GM19395 (cell line): ENCODE data around the gene UTS2B.

ENCODE experiments used
- ATAC-seq: cut with Tn5 transposase; IDR thresholded peaks from one replicate; pipeline ENCODE4 v1.9.1; 2021; ENCODE audit warnings: mild to moderate bottlenecking, moderate library complexity; ENCODE audit not compliant: unreplicated experiment

UTS2B gene

DNA sequence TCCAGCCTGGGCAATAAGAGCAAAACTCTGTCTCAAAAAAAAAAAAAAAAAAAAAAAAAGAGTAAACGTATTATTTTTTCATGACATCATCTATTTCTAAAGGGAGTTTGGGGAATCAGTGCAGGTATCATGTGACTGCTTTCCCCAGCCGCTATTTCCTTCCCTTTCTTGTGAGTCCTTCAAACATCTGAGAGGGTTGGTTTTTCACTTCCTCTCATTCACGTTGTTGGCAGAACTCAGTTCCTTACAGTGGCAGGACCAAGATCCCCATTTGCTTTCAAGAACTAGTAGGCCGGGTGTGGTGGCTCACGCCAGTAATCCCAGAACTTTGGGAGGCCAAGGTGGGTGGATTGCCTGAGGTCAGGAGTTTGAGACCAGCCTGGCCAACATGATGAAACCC lies 84.3 kb downstream of the UTS2B start:
- peak; percentile 81 for ATAC-seq

DNA sequence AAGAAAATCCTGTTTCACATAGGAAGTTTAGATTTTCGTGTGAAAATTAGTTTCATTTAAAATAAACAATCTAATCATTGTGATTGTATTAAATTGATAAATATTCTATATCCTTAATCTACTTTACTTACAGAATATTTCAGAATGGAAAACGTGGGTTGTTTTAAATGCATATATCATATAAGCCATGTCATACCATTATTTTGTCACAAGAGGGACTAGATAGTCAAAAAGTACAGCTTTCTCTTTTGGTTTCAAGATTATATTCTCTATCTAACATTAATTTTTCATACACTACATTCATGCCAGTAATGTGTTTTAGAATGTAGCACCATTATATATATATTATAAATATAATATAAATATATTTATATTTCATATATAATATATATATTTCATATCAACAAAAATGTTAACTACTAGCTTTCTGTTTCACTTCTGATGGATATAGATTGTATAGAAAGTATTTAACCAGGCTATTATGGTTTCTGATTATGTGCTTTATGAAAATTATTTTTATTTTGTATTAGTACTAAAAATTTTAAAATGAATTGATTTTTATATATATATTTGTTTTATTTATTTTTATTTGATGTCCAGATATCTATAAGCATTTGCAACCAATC lies 86.0 kb downstream of the UTS2B start:
- ATAC-seq = no peak

DNA sequence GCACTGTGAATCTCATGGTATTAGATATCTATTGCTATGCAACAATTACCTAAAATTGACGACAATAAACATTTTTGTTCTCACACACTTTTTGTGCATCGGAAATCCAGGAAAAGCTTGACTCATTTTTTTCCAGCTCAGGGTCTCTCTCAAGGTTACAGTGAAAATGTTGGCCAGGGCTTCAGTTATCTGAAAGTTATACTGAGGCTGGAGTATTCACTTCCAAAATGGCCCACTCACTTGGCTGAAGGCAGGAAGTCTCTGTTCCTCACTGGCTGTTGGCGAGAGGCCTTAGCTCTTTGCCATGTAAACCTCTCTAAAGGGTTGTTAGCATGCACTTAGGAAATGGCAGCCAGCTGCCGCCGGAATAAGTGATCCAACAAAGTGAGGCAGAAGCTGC lies 89.8 kb downstream of the UTS2B start:
- ATAC-seq = no peak

DNA sequence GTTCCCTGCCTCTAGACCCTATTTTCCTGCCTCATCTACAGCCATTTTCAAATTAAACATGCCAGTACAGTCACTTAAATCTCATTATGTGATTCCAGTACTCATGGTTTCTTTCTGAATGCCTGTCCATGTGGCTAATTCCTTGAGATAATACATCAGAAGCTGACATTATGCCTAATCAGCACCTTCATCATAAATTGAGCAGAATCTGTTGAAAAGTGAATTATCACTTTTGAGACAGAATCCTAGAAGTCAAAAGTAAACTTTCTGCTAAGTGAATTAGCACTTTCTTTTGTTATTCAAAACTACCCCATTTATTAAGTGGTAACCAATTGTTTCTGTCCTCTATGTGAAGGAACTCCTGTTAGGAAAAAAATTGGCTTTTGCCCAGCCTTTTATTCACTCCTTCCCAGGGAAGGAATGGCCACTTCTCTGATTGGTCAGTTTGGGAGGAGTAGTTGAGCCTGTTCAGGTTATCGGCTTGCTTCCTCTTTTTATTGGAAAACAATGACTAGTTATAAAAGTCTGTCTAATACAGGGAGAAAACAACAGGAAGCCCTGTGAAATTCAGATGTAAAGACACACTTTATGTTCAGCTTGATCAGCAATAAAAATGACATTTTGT lies 90.8 kb downstream of the UTS2B start:
- no peak for ATAC-seq

DNA sequence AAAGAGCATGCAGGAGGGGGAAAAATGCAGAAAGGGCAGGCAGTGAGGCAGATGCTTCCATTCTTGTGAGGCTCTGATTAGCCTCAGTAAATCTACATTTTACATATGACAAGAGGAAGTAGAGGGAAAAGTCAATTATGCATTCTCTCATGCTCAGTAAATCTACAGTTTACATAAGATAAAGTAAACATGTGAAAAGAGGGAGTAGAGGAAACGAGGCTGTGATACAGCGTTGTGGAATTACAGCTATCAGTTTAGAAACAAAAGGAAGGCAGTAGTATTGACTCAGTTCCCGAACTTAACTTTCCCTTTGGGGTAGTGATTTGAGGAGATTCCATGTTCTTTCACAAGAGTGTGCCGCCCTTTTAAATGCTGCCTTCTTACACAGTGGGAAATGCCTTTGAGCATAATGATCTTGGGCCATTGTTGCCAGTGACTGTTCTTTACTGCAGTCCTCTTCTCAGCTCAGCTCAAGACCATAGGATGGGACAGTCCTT lies 92.0 kb downstream of the UTS2B start:
- no peak for ATAC-seq

DNA sequence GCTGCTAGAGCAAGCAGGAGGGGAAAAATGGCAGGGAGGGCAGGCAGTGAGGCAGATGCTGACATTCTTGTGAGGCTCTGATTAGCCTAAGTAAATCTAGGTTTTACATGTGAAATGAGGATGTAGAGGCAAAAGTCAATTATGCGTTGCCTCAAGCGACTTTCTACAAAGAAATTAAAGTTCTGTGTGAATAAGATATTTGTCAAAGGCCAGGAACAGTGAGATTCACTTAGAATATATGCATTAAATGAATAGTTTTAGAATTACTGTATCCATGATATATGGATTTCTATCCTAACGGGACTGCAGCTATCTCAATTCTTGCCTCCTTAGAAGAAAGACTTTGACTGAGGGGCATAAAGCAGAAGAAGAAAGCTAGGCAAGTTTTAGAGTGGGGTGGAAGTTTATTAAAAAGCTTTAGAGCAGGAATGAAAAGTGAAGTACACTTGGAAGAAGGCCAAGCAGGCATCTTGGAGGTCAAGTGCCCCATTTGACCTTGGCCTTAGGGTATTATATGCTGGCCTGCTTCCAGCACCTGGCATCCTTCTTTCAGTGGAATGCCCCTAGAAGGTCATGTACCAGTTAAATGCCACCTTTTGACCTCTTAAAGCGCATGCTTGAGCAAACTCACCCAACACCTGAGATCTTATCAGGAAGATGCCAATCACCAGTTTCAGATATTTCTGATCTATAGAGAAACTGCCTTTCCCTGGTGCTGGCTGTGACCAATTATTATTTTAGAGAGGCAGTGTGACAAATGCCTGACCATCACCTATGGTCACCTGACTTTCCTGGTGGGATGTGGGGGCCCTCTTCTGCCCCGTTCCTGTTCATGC lies 93.1 kb downstream of the UTS2B start:
- no peak for ATAC-seq

DNA sequence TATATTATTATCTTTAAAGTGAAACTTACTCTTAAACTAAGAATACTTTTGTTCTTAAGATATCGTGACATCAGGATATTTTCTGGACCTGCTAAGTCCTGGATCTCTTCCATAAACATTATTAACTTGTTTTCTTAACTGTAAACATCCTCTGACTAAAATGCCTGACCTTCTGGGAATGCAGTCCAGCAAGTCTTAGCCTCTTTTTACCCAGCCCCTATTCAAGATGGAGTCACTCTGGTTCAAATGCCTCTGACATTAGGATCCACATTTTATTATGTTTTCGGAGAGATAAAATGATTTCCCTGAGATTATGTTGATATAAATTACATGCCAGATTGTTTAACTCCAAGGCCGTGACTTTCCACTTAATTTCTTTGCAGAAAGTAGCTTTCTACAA lies 93.7 kb downstream of the UTS2B start:
- no peak for ATAC-seq

DNA sequence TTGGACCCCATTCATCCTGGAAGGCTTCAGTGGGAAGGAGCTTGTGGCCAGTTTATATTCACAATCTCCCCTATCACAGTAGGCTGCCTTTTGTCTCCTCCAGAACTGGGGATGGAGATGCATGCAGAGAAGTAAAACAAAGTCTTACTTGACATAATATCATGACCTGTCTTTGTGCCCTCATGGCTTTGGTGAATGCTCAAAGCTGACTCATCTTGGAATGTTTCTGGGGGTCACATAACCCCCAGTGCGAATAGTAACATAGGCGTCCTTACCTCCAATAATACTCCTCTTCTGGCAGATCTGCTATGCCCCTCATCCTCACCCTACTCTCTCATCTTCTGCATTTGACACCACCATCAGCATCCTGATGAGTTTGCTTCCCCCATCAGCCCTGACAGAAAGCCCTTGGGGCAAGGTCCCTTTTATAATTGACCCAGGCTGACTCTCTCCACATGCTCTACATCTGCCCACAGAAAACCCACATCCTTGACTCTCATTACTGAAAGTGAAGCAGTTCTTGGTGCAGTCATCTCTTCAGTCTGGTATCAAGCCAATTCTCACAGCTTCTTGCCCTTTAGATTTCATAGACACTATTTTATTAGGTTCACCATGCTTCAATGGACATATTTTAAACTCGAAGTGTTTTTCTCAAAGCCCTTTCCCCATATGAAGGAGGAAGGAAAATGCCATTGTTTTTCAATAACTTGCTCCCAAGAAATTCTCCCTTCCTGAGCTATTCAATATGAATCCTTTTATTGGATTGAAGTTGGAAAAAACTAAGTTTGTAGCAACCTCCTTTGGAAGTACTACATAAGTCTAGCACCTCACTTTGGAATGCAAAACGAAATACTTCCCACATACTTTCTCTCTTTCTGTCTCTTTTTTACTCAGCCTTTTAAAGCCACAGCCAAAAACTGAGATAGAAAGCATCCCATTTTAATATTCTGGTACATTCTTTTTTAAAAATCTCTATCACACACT lies 94.7 kb downstream of the UTS2B start:
- peak; percentile 99 for ATAC-seq

DNA sequence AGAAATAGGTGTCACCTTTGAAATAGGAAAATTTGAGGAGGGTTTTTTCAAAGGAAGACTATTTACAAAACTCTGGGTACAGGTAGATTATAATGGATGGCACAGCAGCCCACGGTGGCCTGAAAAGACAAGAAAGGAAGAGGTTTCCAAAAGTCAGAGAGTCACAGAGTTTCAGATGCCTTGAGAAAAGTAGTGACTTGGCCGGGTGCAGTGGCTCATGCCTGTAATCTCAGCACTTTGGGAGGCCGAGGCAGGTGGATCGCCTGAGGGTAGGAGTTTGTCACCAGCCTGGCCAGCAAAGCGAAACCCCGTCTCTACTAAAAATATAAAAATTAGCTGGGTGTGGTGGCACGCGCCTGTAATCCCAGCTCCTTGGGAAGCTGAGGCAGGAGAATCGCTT lies 96.1 kb downstream of the UTS2B start:
- ATAC-seq = no peak

DNA sequence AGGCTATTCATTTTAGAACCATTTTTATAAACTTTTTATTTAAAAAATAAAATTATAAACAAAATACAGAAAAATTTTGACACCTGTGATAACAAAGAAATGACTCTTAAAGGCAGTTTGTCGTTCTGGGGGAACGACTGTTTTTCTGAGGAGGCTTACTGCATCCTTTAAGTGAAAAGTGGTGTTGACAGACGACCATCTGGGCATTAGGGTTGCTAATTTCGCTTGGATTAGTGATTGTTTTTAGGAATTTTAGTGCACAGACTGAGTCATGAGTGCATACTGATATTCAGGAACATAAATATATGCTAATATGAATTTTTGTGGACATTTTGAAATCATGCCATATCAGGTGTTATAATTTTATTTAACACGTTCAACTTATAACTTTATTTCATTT lies 102.8 kb downstream of the UTS2B start:
- no peak for ATAC-seq

DNA sequence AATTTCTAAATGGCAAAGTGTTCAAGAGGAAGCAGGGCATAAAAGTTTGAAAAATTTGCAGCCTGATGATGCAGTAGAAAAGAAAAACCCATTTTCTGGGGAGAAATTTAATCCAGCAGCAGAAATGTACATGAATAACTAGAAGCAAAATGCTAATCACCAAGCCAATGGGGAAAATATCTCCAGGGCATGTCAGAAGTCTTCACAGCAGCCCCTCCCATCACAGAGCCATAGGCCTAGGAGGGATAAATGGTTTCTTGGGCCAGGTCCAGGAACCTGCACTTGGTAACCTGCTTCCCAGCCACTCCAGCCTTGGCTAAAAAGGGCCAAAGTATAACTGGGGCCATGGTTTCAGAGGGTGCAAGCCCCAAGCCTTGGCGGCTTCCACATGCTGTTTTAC lies 108.7 kb downstream of the UTS2B start:
- ATAC-seq = no peak

DNA sequence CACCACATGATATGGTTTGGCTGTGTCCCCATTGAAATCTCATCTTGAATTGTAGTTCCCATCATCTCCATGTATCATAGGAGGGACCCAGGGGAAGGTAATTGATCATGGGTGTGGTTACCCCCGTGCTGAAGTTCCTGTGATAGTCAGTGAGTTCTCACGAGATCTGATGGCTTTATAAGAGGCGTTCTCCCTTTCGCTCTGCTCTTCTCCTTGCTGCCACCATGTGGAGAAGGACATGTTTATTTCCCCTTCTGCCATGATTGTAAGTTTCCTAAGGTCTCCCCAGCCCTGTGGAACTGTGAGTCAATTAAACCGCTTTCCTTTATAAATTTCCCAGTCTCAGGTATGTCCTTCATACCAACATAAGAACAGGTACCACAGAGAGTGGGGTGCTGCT lies 109.4 kb downstream of the UTS2B start:
- no peak for ATAC-seq

DNA sequence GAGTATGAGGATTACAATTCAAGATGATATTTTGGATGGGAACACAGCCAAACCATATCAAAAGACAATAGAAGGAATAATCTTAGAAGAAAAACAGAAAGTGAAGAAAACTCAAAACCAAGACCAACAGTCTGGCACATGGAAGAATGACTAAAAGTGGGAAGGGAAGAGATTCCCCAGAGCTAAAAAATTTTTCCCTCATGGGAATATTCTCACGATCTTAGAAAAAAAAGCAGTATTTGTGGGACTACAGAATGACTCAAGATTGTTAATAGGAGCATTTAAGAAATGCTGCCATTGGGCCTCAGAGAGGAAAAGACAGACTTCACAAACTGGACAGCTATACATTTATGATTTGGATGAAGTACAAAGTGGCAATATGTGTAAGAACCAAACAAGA lies 113.0 kb downstream of the UTS2B start:
- no peak for ATAC-seq
